Mesodermal cell (in vitro differentiated cells): ENCODE data around the gene GALNT9.

Source experiments
- H3K27ac ChIP-seq: 2 replicates; pipeline ENCODE4 v1.7.0; 2013; ENCODE audit warnings: mild to moderate bottlenecking, low read depth, low read length, moderate library complexity; ENCODE audit not compliant: severe bottlenecking
- H3K36me3 ChIP-seq: 2 replicates; pipeline ENCODE4 v1.7.1; 2013; ENCODE audit warnings: mild to moderate bottlenecking, low read length, moderate library complexity; ENCODE audit not compliant: control insufficient read depth, insufficient read depth
- H3K4me1 ChIP-seq: one replicate; pipeline ENCODE4 v1.7.1; 2013; ENCODE audit warnings: mild to moderate bottlenecking, low read length; ENCODE audit not compliant: insufficient read depth, control insufficient read depth, poor library complexity, severe bottlenecking
- H3K4me3 ChIP-seq: 2 replicates; pipeline ENCODE4 v1.7.0; 2013; ENCODE audit warnings: low read length, control low read depth, mild to moderate bottlenecking; ENCODE audit not compliant: insufficient read depth, poor library complexity, severe bottlenecking; ENCODE audit errors: extremely low read depth
- H3K9me3 ChIP-seq: 2 replicates; pipeline ENCODE4 v1.7.1; 2013; ENCODE audit warnings: mild to moderate bottlenecking, low read length, moderate library complexity; ENCODE audit not compliant: control insufficient read depth
- WGBS, 2 experiments: methylation state at CpG; one replicate each; pipeline ENCODE4 v1.1.5; 2013; ENCODE audit warnings: missing lambda C conversion rate in 2 of 2; ENCODE audit not compliant: insufficient coverage in 2 of 2; 5-methylcytosine and 5-hydroxymethylcytosine counted together

GALNT9 gene

GRCh38 chr12:132188451-132188901, 140.9 kb downstream of the GALNT9 start:
- Histone ChIP-seq H3K4me1 (no peaks in the 10 kb centered on the region), H3K4me3 (no peak overlapping the region), H3K9me3 (peaks cover 5% of the 10 kb centered on the region), H3K27ac (no peak overlapping the region), H3K36me3 (no peaks in the 10 kb centered on the region)
- 79 to 83% methylated on average over 19 to 21 of the region's 21 CpGs for WGBS, 2 experiments

DNA sequence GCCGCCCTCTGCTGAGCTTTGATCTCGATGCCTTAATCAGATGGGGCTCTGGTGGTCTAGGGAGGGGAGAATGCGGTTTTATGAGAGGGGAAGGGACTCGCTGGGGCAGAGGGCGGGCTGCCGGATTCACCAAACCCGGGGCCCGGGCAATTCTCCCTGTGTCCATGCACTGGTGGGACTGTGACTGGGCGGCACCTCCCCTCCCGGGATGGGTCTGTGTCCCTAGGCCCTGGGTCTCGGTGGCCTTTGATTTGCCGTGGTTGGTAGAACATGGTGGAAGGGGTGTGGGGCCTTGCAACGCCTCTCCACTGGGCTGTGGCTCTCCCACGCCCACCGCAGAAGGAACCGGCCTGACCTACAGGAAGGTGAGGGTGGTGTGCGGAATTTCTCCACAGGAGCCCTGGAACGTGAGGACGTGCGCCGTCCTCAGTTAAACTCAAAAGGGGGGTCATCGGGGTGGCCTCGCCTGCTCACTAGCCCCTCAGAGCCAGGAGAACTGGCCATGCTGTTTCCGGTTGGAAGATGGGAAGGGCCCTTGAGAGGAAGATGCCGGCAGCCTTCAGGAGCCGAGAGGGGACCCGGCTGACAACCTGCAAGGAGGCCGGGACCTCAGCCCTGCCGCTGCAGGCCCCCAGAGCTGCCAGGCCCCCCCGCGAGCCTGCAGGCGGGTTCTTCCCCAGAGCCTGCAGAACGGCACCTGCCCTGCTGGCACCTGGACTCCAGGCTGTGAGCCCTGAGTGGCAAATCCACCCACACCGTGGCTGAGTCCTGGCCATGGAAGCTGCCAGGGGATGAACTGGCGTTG, 141.5 kb downstream of the GALNT9 start:
- H3K9me3 ChIP-seq: no peaks in the 10 kb centered on the region
- H3K4me1 ChIP-seq: no peaks in the 10 kb centered on the region
- no peak overlapping the region for H3K27ac ChIP-seq
- WGBS, 2 experiments: 91 to 92% methylated on average over 30 to 33 of the region's 35 CpGs
- no peaks in the 10 kb centered on the region for H3K36me3 ChIP-seq
- no peak overlapping the region for H3K4me3 ChIP-seq

DNA sequence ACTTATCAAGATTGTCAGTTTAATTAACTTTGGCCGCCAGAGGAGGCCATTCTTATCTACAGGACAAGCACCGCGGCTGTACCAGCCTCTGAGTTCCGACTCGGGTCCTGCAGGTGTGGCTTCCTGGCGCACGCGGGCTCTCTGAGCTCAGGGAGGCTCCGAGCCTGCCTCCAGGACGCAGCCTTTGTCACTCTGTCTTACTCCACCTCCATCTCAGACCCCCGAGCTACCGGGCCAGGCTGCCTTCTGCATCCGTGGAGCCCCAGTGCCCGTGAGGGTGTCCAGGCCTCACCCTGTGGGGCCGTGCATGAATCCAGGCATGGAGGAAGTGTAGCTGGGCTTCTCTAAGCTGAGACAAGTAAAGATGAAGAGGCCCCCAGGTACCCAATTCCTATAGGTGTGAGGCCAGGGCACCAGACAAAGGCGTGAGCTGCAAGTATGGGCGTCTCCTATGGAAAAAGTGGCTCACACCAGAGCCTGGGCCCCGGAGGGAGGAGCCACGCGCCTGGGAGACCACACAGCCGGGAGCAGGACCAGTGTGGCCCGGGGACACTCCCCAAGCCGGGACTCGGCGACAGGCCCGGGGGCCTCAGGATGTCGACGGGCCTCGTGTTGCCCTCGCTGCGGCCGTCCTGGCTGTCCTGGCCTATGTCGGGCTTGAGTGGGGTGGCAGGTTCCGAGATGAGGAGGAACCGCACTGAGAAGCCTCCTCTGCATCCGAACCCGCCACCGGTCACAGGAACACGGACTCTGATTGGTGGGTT, 142.3 kb downstream of the GALNT9 start:
- Histone ChIP-seq H3K4me1 (no peaks in the 10 kb centered on the region), H3K9me3 (no peaks in the 10 kb centered on the region), H3K36me3 (no peaks in the 10 kb centered on the region), H3K4me3 (no peak overlapping the region), H3K27ac (no peak overlapping the region)
- WGBS, 2 experiments: 89 to 91% methylated on average over 26 to 34 of the region's 39 CpGs

DNA sequence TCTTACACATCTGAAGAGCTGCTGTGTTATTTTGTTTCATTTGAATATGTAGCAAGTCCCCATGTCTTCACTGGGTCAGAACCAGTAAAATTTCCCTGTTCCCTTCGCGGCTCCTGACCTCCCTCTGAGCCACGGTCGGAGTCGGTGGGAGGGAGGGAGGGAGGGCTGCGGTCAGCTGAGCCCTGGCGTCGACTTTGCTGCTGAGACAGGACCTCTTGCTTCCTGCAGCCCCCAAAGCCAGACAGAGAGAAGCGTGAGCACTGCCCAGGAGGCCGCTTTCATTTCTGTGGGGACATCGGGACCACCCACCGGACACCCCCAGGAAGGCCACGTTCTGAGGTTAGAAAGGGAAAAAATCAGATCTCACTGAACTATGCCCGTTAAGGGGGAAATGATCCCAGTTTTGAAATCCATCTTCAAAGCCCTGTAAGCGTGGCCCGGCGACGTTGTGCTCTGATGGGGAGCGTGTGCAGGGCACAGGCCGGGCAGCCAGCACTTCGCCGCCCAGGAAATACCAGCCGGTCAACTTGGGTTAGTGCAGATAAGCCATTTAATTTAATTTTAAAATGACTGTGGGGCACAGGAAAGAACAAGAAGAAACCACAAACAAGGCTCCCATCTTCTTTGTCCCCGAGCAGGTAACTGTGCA, 143.1 kb downstream of the GALNT9 start:
- Histone ChIP-seq H3K4me1 (no peaks in the 10 kb centered on the region), H3K36me3 (no peaks in the 10 kb centered on the region), H3K9me3 (no peaks in the 10 kb centered on the region), H3K4me3 (no peak overlapping the region), H3K27ac (no peak overlapping the region)
- WGBS, 2 experiments: 66 to 72% methylated on average over 19 to 21 of the region's 24 CpGs

DNA sequence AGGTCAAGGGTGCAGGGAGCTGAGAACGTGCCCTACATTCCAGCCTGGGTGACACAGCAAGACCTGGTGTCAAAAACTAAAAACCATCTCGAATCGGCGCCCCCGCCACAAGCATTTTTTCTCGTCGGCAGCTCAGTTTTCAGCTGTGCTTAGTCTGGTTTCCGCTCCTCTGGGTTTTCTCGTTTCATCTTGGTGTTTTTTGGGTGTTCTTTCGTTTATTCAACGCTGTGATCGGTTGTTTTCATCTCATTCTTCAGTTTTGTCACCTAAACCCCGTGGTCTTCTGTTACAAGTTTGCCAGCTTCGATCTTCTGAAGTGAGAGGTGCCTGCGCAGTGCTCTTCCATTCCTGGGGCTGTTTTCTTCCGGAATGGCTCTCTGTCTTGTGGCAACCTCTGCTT, 143.7 kb downstream of the GALNT9 start:
- Histone ChIP-seq H3K4me1 (no peaks in the 10 kb centered on the region), H3K27ac (no peak overlapping the region), H3K4me3 (no peak overlapping the region), H3K9me3 (peaks cover 5% of the 10 kb centered on the region), H3K36me3 (no peaks in the 10 kb centered on the region)
- WGBS, 2 experiments: 57 to 62% methylated on average over 16 of the region's 16 CpGs

DNA sequence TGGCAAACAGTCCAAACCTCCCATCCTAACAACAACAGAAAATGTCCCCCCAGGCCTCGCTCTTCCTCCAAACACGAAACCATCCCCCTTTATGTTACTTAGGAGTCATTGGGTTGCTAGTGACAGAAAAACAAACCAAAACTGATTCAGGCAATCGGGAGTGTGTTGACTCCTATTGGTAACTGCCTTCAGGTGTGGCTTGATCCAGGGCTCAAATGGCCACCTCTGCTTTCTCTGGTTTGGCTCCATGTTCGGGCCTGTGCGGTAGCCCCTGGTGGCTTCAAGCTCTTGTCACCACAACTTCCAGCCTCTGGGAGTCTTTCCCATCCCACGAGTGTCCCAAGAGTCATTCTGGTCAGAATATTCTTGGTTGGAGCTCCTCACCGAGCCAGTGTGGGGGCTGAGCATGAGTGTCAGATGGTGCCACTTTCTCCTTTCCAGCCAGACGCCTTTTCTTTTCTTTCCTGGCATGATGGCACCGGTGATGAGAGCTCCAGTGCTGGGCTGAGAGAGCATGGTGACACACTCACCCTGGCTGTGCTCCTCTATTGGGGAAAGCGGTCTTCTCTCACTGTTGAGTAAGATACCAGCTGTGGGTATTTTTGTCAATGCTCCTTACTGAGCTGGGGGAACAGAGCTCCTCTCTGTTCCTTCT, 146.6 kb downstream of the GALNT9 start:
- 63 to 73% methylated on average over 8 of the region's 10 CpGs for WGBS, 2 experiments
- Histone ChIP-seq H3K36me3 (no peaks in the 10 kb centered on the region), H3K27ac (no peak overlapping the region), H3K9me3 (peaks cover 5% of the 10 kb centered on the region), H3K4me1 (no peaks in the 10 kb centered on the region), H3K4me3 (no peak overlapping the region)

DNA sequence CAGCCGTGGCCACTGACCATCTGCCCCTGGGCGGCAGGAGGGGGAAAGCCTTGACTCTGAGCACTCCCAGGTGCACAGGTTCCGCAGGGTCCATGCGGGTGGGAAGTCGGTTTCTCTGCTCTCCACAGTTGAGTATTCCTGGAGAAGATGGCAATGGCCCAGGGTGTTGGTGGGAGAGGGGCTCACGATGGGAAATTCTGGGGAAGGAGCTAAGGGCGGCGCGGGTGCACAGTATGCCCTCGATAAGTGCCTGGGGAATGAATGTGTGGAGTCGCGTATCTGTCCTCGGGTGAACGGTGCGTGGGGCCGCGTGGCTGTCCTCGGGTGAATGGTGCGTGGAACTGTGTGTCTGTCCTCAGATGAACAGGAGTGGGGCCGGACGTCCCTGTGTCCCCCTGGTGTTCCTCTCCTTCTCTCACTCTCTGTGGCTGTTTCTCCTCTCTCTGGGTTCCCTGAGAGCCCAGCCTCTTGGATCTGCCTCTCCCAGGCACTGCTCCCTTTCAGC, 147.1 kb downstream of the GALNT9 start:
- Histone ChIP-seq H3K27ac (no peak overlapping the region), H3K4me1 (no peaks in the 10 kb centered on the region), H3K36me3 (no peaks in the 10 kb centered on the region), H3K4me3 (no peak overlapping the region), H3K9me3 (peaks cover 5% of the 10 kb centered on the region)
- WGBS, 2 experiments: 89 to 91% methylated on average over 17 to 21 of the region's 21 CpGs

- no peaks in the 10 kb centered on the region for H3K36me3 ChIP-seq
- H3K4me1 ChIP-seq: no peaks in the 10 kb centered on the region
- no peak overlapping the region for H3K4me3 ChIP-seq
- H3K27ac ChIP-seq: no peak overlapping the region
- WGBS, 2 experiments: 88 to 91% methylated on average over 17 to 18 of the region's 33 CpGs
- H3K9me3 ChIP-seq: peaks cover 5% of the 10 kb centered on the region
Measured at GRCh38 chr12:132181570-132182200, 147.7 kb downstream of the GALNT9 start.

- Histone ChIP-seq H3K4me3 (no peak overlapping the region), H3K4me1 (no peaks in the 10 kb centered on the region), H3K27ac (no peak overlapping the region), H3K36me3 (no peaks in the 10 kb centered on the region), H3K9me3 (peaks cover 5% of the 10 kb centered on the region)
- WGBS, 2 experiments: 80 to 82% methylated on average over 24 to 30 of the region's 30 CpGs
Measured at GRCh38 chr12:132180648-132181546, 148.5 kb downstream of the GALNT9 start.
